AG10803 (cell line): ENCODE results near the gene PIK3R1.
A peak's percentile ranks its signal among the peaks of the same experiment; 100 is the strongest.

Source experiments
- DNase-seq: peaks from one replicate; pipeline ENCODE4 v3.0.0; 2010; ENCODE audit warnings: low read depth
- H3K4me3 ChIP-seq: 2 replicates; pipeline ENCODE4 v1.5.1; 2011; ENCODE audit warnings: mild to moderate bottlenecking, low read length, control low read depth
- CTCF ChIP-seq: conservative IDR thresholded peaks from 2 replicates; pipeline ENCODE4 v1.5.1; 2011; ENCODE audit warnings: mild to moderate bottlenecking, low read length, control low read depth, inconsistent platforms

PIK3R1 gene

GRCh38 chr5:68286612-68286912 lies 71.0 kb downstream of the PIK3R1 start:
- no peak overlapping the region for H3K4me3 ChIP-seq
- no peak for DNase-seq
- no peak for TF ChIP-seq CTCF

DNA sequence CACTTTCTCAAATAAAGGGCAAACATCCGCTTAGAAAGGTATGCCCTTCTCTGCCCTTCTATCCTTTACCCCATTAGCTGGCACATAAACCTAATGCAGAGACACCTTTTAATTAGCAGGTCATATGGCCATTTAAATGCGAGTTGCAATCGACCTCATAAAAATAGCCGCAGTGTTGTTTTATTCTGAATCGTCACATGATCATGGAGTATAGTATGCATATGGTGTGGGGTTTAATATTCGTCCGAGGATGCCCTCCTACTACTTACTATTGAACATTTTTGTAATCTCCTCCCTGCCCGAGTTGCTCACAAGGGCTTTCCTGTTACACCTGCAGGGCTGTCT lies 72.0 kb downstream of the PIK3R1 start:
- no peak for TF ChIP-seq CTCF
- H3K4me3 ChIP-seq: peak overlapping the region; percentile 61; the same call in 1 of the 2 replicates
- DNase-seq: no peak

- DNase-seq: peak; percentile 55
- peak overlapping the region; percentile 61 for H3K4me3 ChIP-seq
- TF ChIP-seq CTCF: no peak
Measured at GRCh38 chr5:68287976-68288706, 72.6 kb downstream of the PIK3R1 start.

- DNase-seq: no peak
- TF ChIP-seq CTCF: no peak
- H3K4me3 ChIP-seq: peak overlapping the region; percentile 61
Measured at GRCh38 chr5:68288707-68289134, 73.2 kb downstream of the PIK3R1 start.

- peak overlapping the region; percentile 4 for H3K4me3 ChIP-seq
- no peak for TF ChIP-seq CTCF
- no peak for DNase-seq
Measured at GRCh38 chr5:68289498-68289897, 73.9 kb downstream of the PIK3R1 start.

- no peak overlapping the region for H3K4me3 ChIP-seq
- no peak for TF ChIP-seq CTCF
- peak; percentile 67 for DNase-seq
Measured at GRCh38 chr5:68290260-68290674, 74.7 kb downstream of the PIK3R1 start.

- DNase-seq: no peak
- H3K4me3 ChIP-seq: no peak overlapping the region
- no peak for TF ChIP-seq CTCF
Measured at GRCh38 chr5:68290847-68291246, 75.3 kb downstream of the PIK3R1 start.
